RWPE1 (cell line): ENCODE measurements around the gene TSPAN17.

Source experiments
- CTCF ChIA-PET: fragments of 350-600 bp; sonication (Branson Sonifier 250); formaldehyde crosslinking; extraction: SDS; loops from one replicate; lab custom pipeline; 2021; lab: Yijun Ruan, JAX
- POLR2A ChIA-PET: fragments of 400-600 bp; formaldehyde crosslinking; extraction: SDS; loops from one replicate; lab custom pipeline; 2020; ENCODE audit warnings: antibody characterized with exemption; ENCODE audit not compliant: low non-redundant PET; lab: Yijun Ruan, JAX
- DNase-seq: peaks from one replicate; pipeline ENCODE4 v3.0.0; 2012; ENCODE audit warnings: low spot score
- H3K27ac ChIP-seq: fragments of 450-650 bp; 2 replicates; pipeline ENCODE4 v1.5.1; 2017
- CTCF ChIP-seq: fragments of 450-650 bp; conservative IDR thresholded peaks from 2 replicates; pipeline ENCODE4 v1.5.1; 2017; ENCODE audit warnings: low read depth, mild to moderate bottlenecking

Gene TSPAN17

GRCh38 chr5:176620333-176620981 is 26.8 kb upstream of the TSPAN17 start:
- POLR2A ChIA-PET: no interaction called here
- CTCF ChIA-PET: interaction anchor here (0.6 kb wide), 1 partner anchor 331 kb away, joined by 3 read pairs; no protein-coding TSS in a partner anchor
- no peak overlapping the region for H3K27ac ChIP-seq
- no peak for DNase-seq
- no peak for TF ChIP-seq CTCF

- no peak overlapping the region for H3K27ac ChIP-seq
- ChIA-PET POLR2A (interaction anchor here (0.6 to 0.7 kb wide), 2 partner anchors 9 to 25 kb away, joined by 3 read pairs; partner anchors contain the start of genes EIF4E1B, SNCB and TSPAN17), CTCF (interaction anchor here (0.5 kb wide), 1 partner anchor 38 kb away, joined by 3 read pairs; no protein-coding TSS in a partner anchor)
- DNase-seq: no peak
- no peak for TF ChIP-seq CTCF
These were observed 25.6 kb upstream of the TSPAN17 start for GRCh38 chr5:176621661-176622079.

- CTCF ChIA-PET: interaction anchor here (0.6 to 0.7 kb wide), 2 partner anchors 81 to 291 kb away, joined by 3 to 4 read pairs; no protein-coding TSS in a partner anchor
- no peak for TF ChIP-seq CTCF
These were observed 23.1 kb upstream of the TSPAN17 start for GRCh38 chr5:176624142-176624541.

GRCh38 chr5:176624938-176625337 is 22.3 kb upstream of the TSPAN17 start:
- ChIA-PET POLR2A (no interaction called here), CTCF (no interaction called here)
- no peak for DNase-seq

More at GRCh38 chr5:176624142-176624541, 23.1 kb upstream of the TSPAN17 start:
- POLR2A ChIA-PET: no interaction called here
- H3K27ac ChIP-seq: no peak overlapping the region
- no peak for DNase-seq

GRCh38 chr5:176625512-176625911 is 21.8 kb upstream of the TSPAN17 start:
- no peak for TF ChIP-seq CTCF
- ChIA-PET POLR2A (no interaction called here), CTCF (no interaction called here)
- DNase-seq: no peak
- no peak overlapping the region for H3K27ac ChIP-seq

More at GRCh38 chr5:176624938-176625337, 22.3 kb upstream of the TSPAN17 start:
- no peak overlapping the region for H3K27ac ChIP-seq
- TF ChIP-seq CTCF: no peak

- ChIA-PET POLR2A (no interaction called here), CTCF (no interaction called here)
- peak; percentile 89 for DNase-seq
- no peak for TF ChIP-seq CTCF
- H3K27ac ChIP-seq: peak overlapping the region; percentile 52
These were observed 21.1 kb upstream of the TSPAN17 start for GRCh38 chr5:176625966-176626875.
